Activated naive CD4-positive, alpha-beta T cell treated with anti-CD3 and anti-CD28 coated beads for 36 hours (primary cell): Measurements from ENCODE around the gene MAGI2. TPM values are rescaled to one million over a fixed set of nuclear protein-coding genes. Genes with fewer than 3 reads are reported as not detected.
"Not testable (repeated sequence)": the region's sequence is repeated elsewhere in the genome, so short reads cannot be mapped to it uniquely, and the experiment has no call there.

ENCODE experiments used
- CTCF ChIA-PET: fragments of 350-600 bp; sonication (Branson Sonifier 250); formaldehyde crosslinking; loops from one replicate; lab custom pipeline; 2021; ENCODE audit warnings: antibody characterized with exemption; lab: Charles Lee
- DNase-seq: peaks from one replicate; pipeline ENCODE4 v3.0.0-alpha.2; 2020
- H3K27ac Mint-ChIP-seq: one replicate; pipeline ENCODE4 v1.8.0; 2021; ENCODE audit warnings: mild to moderate bottlenecking, mixed read lengths
- H3K27me3 Mint-ChIP-seq: one replicate; pipeline ENCODE4 v1.8.0; 2021; ENCODE audit warnings: low read depth, mixed read lengths
- H3K36me3 Mint-ChIP-seq: one replicate; pipeline ENCODE4 v1.8.0; 2021; ENCODE audit warnings: low read depth, mixed read lengths
- H3K4me1 Mint-ChIP-seq: one replicate; pipeline ENCODE4 v1.8.0; 2021; ENCODE audit warnings: low read depth, mixed read lengths
- H3K4me3 Mint-ChIP-seq: one replicate; pipeline ENCODE4 v1.8.0; 2021; ENCODE audit warnings: mild to moderate bottlenecking, moderate library complexity, mixed read lengths
- H3K9me3 Mint-ChIP-seq: one replicate; pipeline ENCODE4 v1.8.0; 2021; ENCODE audit warnings: mixed read lengths
- intact Hi-C: fragments of 100-400 bp; cut with micrococcal nuclease; formaldehyde crosslinking; loops from one replicate; pipeline ENCODE4 v1.15.1; 2023
- total RNA-seq, 2 experiments: library from RNA; stranded (reverse); gene quantifications; one replicate each; pipeline ENCODE4 v1.2.3, GENCODE V29; 2021

MAGI2 gene
- total RNA-seq, 2 experiments from 2014 or later: 0.07 to 0.19 TPM

- no peaks in the 10 kb centered on the region for H3K27me3 Mint-ChIP-seq
- no peaks in the 10 kb centered on the region for H3K4me1 Mint-ChIP-seq
- intact Hi-C loops: no loop called here
- CTCF ChIA-PET: no interaction called here
- no peak overlapping the region for H3K4me3 Mint-ChIP-seq
- no peaks in the 10 kb centered on the region for H3K9me3 Mint-ChIP-seq
- no peaks in the 10 kb centered on the region for H3K36me3 Mint-ChIP-seq
- no peak overlapping the region for H3K27ac Mint-ChIP-seq
- no peak for DNase-seq
Measured at GRCh38 chr7:79036356-79036755, 417.1 kb downstream of the MAGI2 start.

DNA sequence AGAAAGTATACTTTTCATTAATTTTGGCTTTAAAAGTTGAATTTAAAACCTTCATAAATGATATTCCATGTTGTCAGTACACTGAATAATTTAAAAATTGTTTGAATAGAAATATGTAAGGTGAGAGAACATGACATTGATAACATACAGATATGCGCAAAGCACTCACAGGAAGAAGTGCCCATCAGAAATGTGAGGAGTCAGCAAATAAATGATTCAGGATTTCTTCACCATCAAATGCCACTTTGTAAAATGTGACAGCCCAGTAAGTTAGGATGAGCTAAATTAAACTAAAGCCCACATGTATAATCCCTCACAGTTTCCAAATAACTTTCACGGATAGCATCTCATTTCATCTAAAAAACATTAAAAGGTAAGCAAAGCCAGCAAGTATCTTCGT lies 417.6 kb downstream of the MAGI2 start:
- H3K36me3 Mint-ChIP-seq: no peaks in the 10 kb centered on the region
- CTCF ChIA-PET: no interaction called here
- no peaks in the 10 kb centered on the region for H3K4me1 Mint-ChIP-seq
- intact Hi-C loops: no loop called here
- H3K4me3 Mint-ChIP-seq: no peak overlapping the region
- no peak overlapping the region for H3K27ac Mint-ChIP-seq
- no peak for DNase-seq
- H3K9me3 Mint-ChIP-seq: no peaks in the 10 kb centered on the region
- H3K27me3 Mint-ChIP-seq: no peaks in the 10 kb centered on the region

GRCh38 chr7:79034730-79035129 lies 418.7 kb downstream of the MAGI2 start:
- no peaks in the 10 kb centered on the region for H3K4me1 Mint-ChIP-seq
- H3K9me3 Mint-ChIP-seq: peaks cover 4% of the 10 kb centered on the region
- no peak for DNase-seq
- H3K27ac Mint-ChIP-seq: no peak overlapping the region
- CTCF ChIA-PET: no interaction called here
- no peaks in the 10 kb centered on the region for H3K36me3 Mint-ChIP-seq
- no peak overlapping the region for H3K4me3 Mint-ChIP-seq
- no peaks in the 10 kb centered on the region for H3K27me3 Mint-ChIP-seq
- intact Hi-C loops: no loop called here

GRCh38 chr7:79019711-79020110 lies 433.8 kb downstream of the MAGI2 start:
- H3K27ac Mint-ChIP-seq, H3K4me1 Mint-ChIP-seq, H3K4me3 Mint-ChIP-seq, H3K27me3 Mint-ChIP-seq, CTCF ChIA-PET, DNase-seq, intact Hi-C loops, H3K36me3 Mint-ChIP-seq: not testable (repeated sequence)
- peaks cover 26% of the 10 kb centered on the region for H3K9me3 Mint-ChIP-seq

GRCh38 chr7:79011921-79012320 lies 441.5 kb downstream of the MAGI2 start:
- Mint-ChIP-seq H3K27ac (no peak overlapping the region), H3K4me1 (no peaks in the 10 kb centered on the region), H3K36me3 (no peaks in the 10 kb centered on the region), H3K9me3 (peaks cover 1% of the 10 kb centered on the region), H3K4me3 (no peak overlapping the region), H3K27me3 (no peaks in the 10 kb centered on the region)
- no peak for DNase-seq
- intact Hi-C loops: no loop called here
- CTCF ChIA-PET: no interaction called here

GRCh38 chr7:79009647-79010046 lies 443.8 kb downstream of the MAGI2 start:
- CTCF ChIA-PET: interaction anchor here (0.7 kb wide), 1 partner anchor 52 kb away, joined by 3 read pairs; no protein-coding TSS in a partner anchor
- no peak for DNase-seq
- Mint-ChIP-seq H3K4me1 (no peaks in the 10 kb centered on the region), H3K27me3 (no peaks in the 10 kb centered on the region), H3K4me3 (no peak overlapping the region), H3K9me3 (peaks cover 1% of the 10 kb centered on the region), H3K27ac (no peak overlapping the region), H3K36me3 (no peaks in the 10 kb centered on the region)
- intact Hi-C loops: no loop called here

GRCh38 chr7:79008786-79009185 lies 444.7 kb downstream of the MAGI2 start:
- Mint-ChIP-seq H3K4me1 (no peaks in the 10 kb centered on the region), H3K36me3 (no peaks in the 10 kb centered on the region), H3K4me3 (no peak overlapping the region), H3K27ac (no peak overlapping the region), H3K27me3 (no peaks in the 10 kb centered on the region), H3K9me3 (peaks cover 1% of the 10 kb centered on the region)
- DNase-seq: no peak
- CTCF ChIA-PET: no interaction called here
- intact Hi-C loops: no loop called here

DNA sequence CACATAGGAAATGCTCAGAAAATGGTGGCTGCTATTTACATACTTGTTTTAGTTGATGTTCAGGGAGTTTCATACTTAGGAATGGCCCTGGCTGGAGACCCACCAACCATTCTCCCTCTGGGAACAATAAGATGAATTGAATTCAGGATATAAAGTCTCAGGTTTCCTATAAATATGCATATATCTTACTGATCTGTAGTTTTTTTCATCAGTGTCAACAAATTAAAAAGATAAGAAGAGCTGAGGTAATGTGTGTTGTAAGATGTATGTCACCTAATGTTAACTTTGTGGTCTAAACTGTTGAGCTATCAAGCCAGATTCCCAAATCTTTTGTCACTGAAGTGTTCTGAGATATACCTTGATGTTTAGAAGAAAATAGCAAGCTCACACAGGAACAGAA lies 457.5 kb downstream of the MAGI2 start:
- Mint-ChIP-seq H3K27ac (no peak overlapping the region), H3K9me3 (no peaks in the 10 kb centered on the region), H3K4me1 (no peaks in the 10 kb centered on the region), H3K4me3 (no peak overlapping the region), H3K36me3 (no peaks in the 10 kb centered on the region), H3K27me3 (no peaks in the 10 kb centered on the region)
- DNase-seq: no peak
- intact Hi-C loops: no loop called here
- CTCF ChIA-PET: no interaction called here

- intact Hi-C loops: no loop called here
- H3K36me3 Mint-ChIP-seq: no peaks in the 10 kb centered on the region
- CTCF ChIA-PET: interaction anchor here (0.8 kb wide), 1 partner anchor 13 kb away, joined by 3 read pairs; no protein-coding TSS in a partner anchor
- H3K9me3 Mint-ChIP-seq: no peaks in the 10 kb centered on the region
- DNase-seq: no peak
- no peak overlapping the region for H3K27ac Mint-ChIP-seq
- no peaks in the 10 kb centered on the region for H3K27me3 Mint-ChIP-seq
- no peaks in the 10 kb centered on the region for H3K4me1 Mint-ChIP-seq
- no peak overlapping the region for H3K4me3 Mint-ChIP-seq
Measured at GRCh38 chr7:78993341-78993740, 460.1 kb downstream of the MAGI2 start.

- Mint-ChIP-seq H3K27me3 (no peaks in the 10 kb centered on the region), H3K4me3 (no peak overlapping the region), H3K27ac (no peak overlapping the region), H3K9me3 (no peaks in the 10 kb centered on the region), H3K4me1 (no peaks in the 10 kb centered on the region), H3K36me3 (no peaks in the 10 kb centered on the region)
- no peak for DNase-seq
- intact Hi-C loops: no loop called here
- CTCF ChIA-PET: no interaction called here
Measured at GRCh38 chr7:78985509-78985908, 468.0 kb downstream of the MAGI2 start.

DNA sequence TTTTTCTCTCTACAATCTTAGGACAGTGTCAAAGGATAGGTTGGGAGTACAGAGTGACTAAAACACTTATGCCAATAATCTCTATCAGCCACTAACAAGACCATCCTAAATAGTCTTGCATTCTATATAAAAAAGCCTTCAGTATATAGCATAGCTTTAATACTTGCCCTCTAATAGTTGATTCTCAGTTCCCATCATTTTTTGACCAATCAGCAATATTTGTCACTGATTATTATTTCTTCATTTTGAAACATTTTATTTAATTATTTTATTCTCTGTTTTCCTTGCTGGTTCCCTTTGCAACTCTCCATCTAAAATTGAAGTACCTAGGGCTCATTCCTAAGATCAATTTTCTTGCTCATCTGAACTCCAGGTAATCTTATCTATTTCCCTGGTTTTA lies 470.0 kb downstream of the MAGI2 start:
- no peak overlapping the region for H3K27ac Mint-ChIP-seq
- no peaks in the 10 kb centered on the region for H3K4me1 Mint-ChIP-seq
- DNase-seq: no peak
- intact Hi-C loops: no loop called here
- no peaks in the 10 kb centered on the region for H3K36me3 Mint-ChIP-seq
- no peaks in the 10 kb centered on the region for H3K27me3 Mint-ChIP-seq
- H3K9me3 Mint-ChIP-seq: peaks cover 3% of the 10 kb centered on the region
- no peak overlapping the region for H3K4me3 Mint-ChIP-seq
- CTCF ChIA-PET: no interaction called here

DNA sequence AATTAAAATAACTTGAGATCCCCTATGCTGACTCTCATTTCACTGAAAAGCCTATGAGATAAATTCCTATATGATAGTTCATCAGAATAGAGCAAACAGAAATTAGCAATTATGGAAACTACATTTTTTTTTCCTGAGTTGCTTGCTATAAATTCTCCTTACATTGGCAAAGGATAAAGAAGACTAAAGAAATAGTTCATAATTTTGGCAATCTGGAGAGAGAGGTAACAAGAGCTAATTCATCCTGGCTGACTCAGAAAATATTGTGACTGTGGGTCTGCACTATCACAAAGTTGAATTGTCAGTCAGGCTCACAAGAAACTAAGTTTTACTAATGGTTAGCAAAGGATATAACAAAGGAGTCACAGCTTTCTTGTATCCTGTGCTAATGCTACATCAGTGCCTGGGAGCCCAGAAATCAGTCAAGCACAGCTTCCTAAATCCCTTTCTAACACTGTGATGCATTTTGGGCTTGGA lies 483.0 kb downstream of the MAGI2 start:
- CTCF ChIA-PET: no interaction called here
- Mint-ChIP-seq H3K27me3 (no peaks in the 10 kb centered on the region), H3K9me3 (peaks cover 2% of the 10 kb centered on the region), H3K4me1 (no peaks in the 10 kb centered on the region), H3K4me3 (no peak overlapping the region), H3K36me3 (no peaks in the 10 kb centered on the region), H3K27ac (no peak overlapping the region)
- intact Hi-C loops: no loop called here
- no peak for DNase-seq

DNA sequence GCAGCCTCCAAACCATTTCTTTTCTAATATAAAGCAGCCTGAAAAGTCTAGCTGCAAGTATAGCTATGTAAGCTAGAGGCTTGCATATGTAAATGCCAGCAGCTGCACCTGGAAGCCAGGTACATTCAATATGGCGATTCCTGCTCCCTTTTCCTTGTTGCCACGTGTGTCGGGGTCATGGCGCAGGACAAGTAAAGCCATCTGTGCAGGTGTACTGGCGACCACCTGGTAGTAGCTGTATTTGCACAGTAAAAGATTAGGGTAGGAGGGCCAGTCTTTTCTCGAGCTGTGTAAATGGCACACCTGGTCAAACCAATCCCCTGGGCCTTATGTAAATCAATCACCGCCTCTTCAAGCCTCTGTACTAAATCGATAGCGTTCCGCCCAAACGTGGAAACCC lies 484.5 kb downstream of the MAGI2 start:
- no peaks in the 10 kb centered on the region for H3K27me3 Mint-ChIP-seq
- H3K9me3 Mint-ChIP-seq: peaks cover 2% of the 10 kb centered on the region
- H3K4me3 Mint-ChIP-seq: no peak overlapping the region
- H3K4me1 Mint-ChIP-seq: no peaks in the 10 kb centered on the region
- CTCF ChIA-PET: no interaction called here
- no peak overlapping the region for H3K27ac Mint-ChIP-seq
- DNase-seq: no peak
- H3K36me3 Mint-ChIP-seq: no peaks in the 10 kb centered on the region
- intact Hi-C loops: no loop called here

GRCh38 chr7:78967561-78967960 lies 485.9 kb downstream of the MAGI2 start:
- H3K27me3 Mint-ChIP-seq, H3K4me1 Mint-ChIP-seq, CTCF ChIA-PET, H3K36me3 Mint-ChIP-seq, H3K27ac Mint-ChIP-seq, DNase-seq, intact Hi-C loops, H3K9me3 Mint-ChIP-seq, H3K4me3 Mint-ChIP-seq: not testable (repeated sequence)
